Measurements from ENCODE around the gene RRAS.

- no peak for TF ChIP-seq CTCF (IDR thresholded peaks at IDR 0.05)
- no peak for TF ChIP-seq POLR2A (IDR thresholded peaks at IDR 0.05)
Measured at GRCh38 chr19:49657493-49658138, 17.7 kb upstream of the RRAS start.

All from thyroid gland (tissue), 4 donors.